GM23338 (cell line): ENCODE data around the gene DPF3. TPM values are rescaled to one million over a fixed set of nuclear protein-coding genes. Genes with fewer than 3 reads are reported as not detected.
A peak's percentile ranks its signal among the peaks of the same experiment; 100 is the strongest.

Experiments
- ATAC-seq: fragments of 200-7000 bp; cut with Tn5 transposase; 3 replicates; pipeline ENCODE4 v1.9.1; 2020
- DNase-seq: peaks from one replicate; pipeline ENCODE4 v3.0.0-alpha.2; 2015; ENCODE audit warnings: low spot score
- H2AFZ ChIP-seq: fragments of 200-600 bp; sonication (generic); 2 replicates; pipeline ENCODE4 v1.8.0; 2016; ENCODE audit warnings: antibody characterized with exemption, mild to moderate bottlenecking, moderate library complexity
- H3F3A ChIP-seq: fragments of 200-600 bp; sonication (generic); replicated peaks from 2 replicates; pipeline ENCODE4 v1.8.0; 2017; ENCODE audit warnings: antibody characterized with exemption, mixed run types, low read depth
- H3K27ac ChIP-seq: fragments of 200-600 bp; sonication (generic); 2 replicates; pipeline ENCODE4 v1.6.1; 2016; ENCODE audit warnings: low read depth
- H3K27me3 ChIP-seq: fragments of 200-600 bp; sonication (generic); 2 replicates; pipeline ENCODE4 v1.8.0; 2016; ENCODE audit warnings: mild to moderate bottlenecking, mixed run types, moderate library complexity; ENCODE audit not compliant: insufficient read depth
- H3K36me3 ChIP-seq: fragments of 200-600 bp; sonication (generic); 2 replicates; pipeline ENCODE4 v1.8.0; 2016; ENCODE audit warnings: mild to moderate bottlenecking; ENCODE audit not compliant: insufficient read depth
- H3K4me1 ChIP-seq: fragments of 200-600 bp; sonication (generic); 2 replicates; pipeline ENCODE4 v1.8.0; 2016; ENCODE audit warnings: mild to moderate bottlenecking, moderate library complexity; ENCODE audit not compliant: insufficient read depth
- H3K4me2 ChIP-seq: fragments of 200-600 bp; sonication (generic); 2 replicates; pipeline ENCODE4 v1.7.1; 2017; ENCODE audit warnings: mixed run types
- H3K4me3 ChIP-seq: fragments of 200-600 bp; sonication (generic); 2 replicates; pipeline ENCODE4 v1.6.1; 2016; ENCODE audit warnings: mixed run types
- H3K79me2 ChIP-seq: fragments of 200-600 bp; sonication (generic); replicated peaks from 2 replicates; pipeline ENCODE4 v1.8.0; 2017; ENCODE audit warnings: mild to moderate bottlenecking; ENCODE audit not compliant: insufficient read depth
- H3K9me2 ChIP-seq: fragments of 200-600 bp; sonication (generic); 2 replicates; pipeline ENCODE4 v1.8.0; 2017; ENCODE audit not compliant: insufficient read depth
- H4K20me1 ChIP-seq: fragments of 200-600 bp; sonication (generic); replicated peaks from 2 replicates; pipeline ENCODE4 v1.8.0; 2017; ENCODE audit warnings: mild to moderate bottlenecking; ENCODE audit not compliant: insufficient read depth
- H3K27ac Mint-ChIP-seq: 2 replicates; pipeline ENCODE4 v1.8.0; 2020; ENCODE audit warnings: inconsistent platforms, mild to moderate bottlenecking, moderate library complexity, mixed read lengths
- H3K27me3 Mint-ChIP-seq: 3 replicates; pipeline ENCODE4 v1.8.0; 2022; ENCODE audit warnings: low read depth, mild to moderate bottlenecking, moderate library complexity, mixed read lengths, inconsistent platforms; ENCODE audit not compliant: insufficient read depth, poor library complexity
- H3K36me3 Mint-ChIP-seq: 3 replicates; pipeline ENCODE4 v1.8.0; 2021; ENCODE audit warnings: low read depth, mild to moderate bottlenecking, inconsistent platforms, moderate library complexity, mixed read lengths
- H3K4me1 Mint-ChIP-seq: 3 replicates; pipeline ENCODE4 v1.8.0; 2020; ENCODE audit warnings: mild to moderate bottlenecking, inconsistent platforms, mixed read lengths
- H3K4me3 Mint-ChIP-seq: 3 replicates; pipeline ENCODE4 v1.8.0; 2021; ENCODE audit warnings: moderate library complexity, mild to moderate bottlenecking, inconsistent platforms, mixed read lengths
- H3K9me3 Mint-ChIP-seq: 3 replicates; pipeline ENCODE4 v1.8.0; 2020; ENCODE audit warnings: moderate library complexity, mild to moderate bottlenecking, inconsistent platforms, mixed read lengths
- CREB1 ChIP-seq: fragments of 250-450 bp; sonication (Bioruptor Pico); IDR thresholded peaks from 2 replicates; pipeline ENCODE4 v1.5.0; 2020; ENCODE audit warnings: low read depth, mild to moderate bottlenecking, moderate library complexity
- CTCF ChIP-seq, 2 experiments: fragments of 200-600 bp in 1 of 2; sonication (generic) in 1 of 2; conservative IDR thresholded peaks; 2 replicates each; pipeline versions ENCODE4 v1.5.1 to v1.6.1; 2016 to 2017; ENCODE audit warnings: antibody characterized with exemption in 2 of 2, low read depth in 2 of 2, mild to moderate bottlenecking in 2 of 2, moderate library complexity in 1 of 2
- ETS1 ChIP-seq: IDR thresholded peaks from 2 replicates; pipeline ENCODE4 v1.6.1; 2016; ENCODE audit warnings: antibody characterized with exemption
- EZH2 ChIP-seq: fragments of 200-600 bp; sonication (generic); IDR thresholded peaks from one replicate; pipeline ENCODE4 v1.8.0; 2017; ENCODE audit warnings: antibody characterized with exemption, mild to moderate bottlenecking, low read depth; ENCODE audit not compliant: unreplicated experiment
- EZH2phosphoT487 ChIP-seq: fragments of 200-600 bp; sonication (generic); IDR thresholded peaks from one replicate; pipeline ENCODE4 v1.8.1; 2018; ENCODE audit warnings: antibody characterized with exemption; ENCODE audit not compliant: unreplicated experiment
- JUNB ChIP-seq: IDR thresholded peaks from one replicate; pipeline ENCODE4 v1.6.1; 2016; ENCODE audit warnings: antibody characterized with exemption; ENCODE audit not compliant: unreplicated experiment
- NANOG ChIP-seq: IDR thresholded peaks from 2 replicates; pipeline ENCODE4 v1.6.1; 2016; ENCODE audit warnings: antibody characterized with exemption, borderline replicate concordance
- POLR2AphosphoS5 ChIP-seq: IDR thresholded peaks from 2 replicates; pipeline ENCODE4 v1.6.1; 2016; ENCODE audit warnings: antibody characterized with exemption, low read depth
- REST ChIP-seq: IDR thresholded peaks from one replicate; pipeline ENCODE4 v1.6.1; 2018; ENCODE audit warnings: antibody characterized with exemption; ENCODE audit not compliant: unreplicated experiment
- STAT1 ChIP-seq: IDR thresholded peaks from one replicate; pipeline ENCODE4 v1.6.1; 2016; ENCODE audit warnings: antibody characterized with exemption; ENCODE audit not compliant: unreplicated experiment
- ZNF114 ChIP-seq: fragments of 250-450 bp; sonication (Bioruptor Pico); IDR thresholded peaks from 2 replicates; pipeline ENCODE4 v1.5.0; 2020; ENCODE audit warnings: mild to moderate bottlenecking, moderate library complexity
- ZNF331 ChIP-seq: fragments of 250-450 bp; sonication (Bioruptor Pico); IDR thresholded peaks from 2 replicates; pipeline ENCODE4 v1.5.0; 2020; ENCODE audit warnings: low read depth, mild to moderate bottlenecking, moderate library complexity
- polyA plus RNA-seq: library from polyadenylated mRNA; unstranded; fragments of >200 nt; fragmentation: Nextera tagmentation; extraction: Ambion mirVana; gene quantifications from 2 replicates; pipeline ENCODE4 v1.2.1, GENCODE V29; 2016
- total RNA-seq: library from RNA; depleted of rRNA; stranded (reverse); fragments of >200 nt; shearing (Covaris generic); gene quantifications from 2 replicates; pipeline ENCODE4 v1.2.3, GENCODE V29; 2014

DPF3 gene
- total and polyA plus RNA-seq, 2 experiments from 2014 or later: 0.18 to 1.0 TPM

- Mint-ChIP-seq H3K4me3 (no peak overlapping the region), H3K27ac (no peak overlapping the region), H3K9me3 (peaks cover 3% of the 10 kb centered on the region; the same call in 2 of the 3 replicates), H3K36me3 (no peaks in the 10 kb centered on the region; the same call in 2 of the 3 replicates), H3K4me1 (peaks cover 22% of the 10 kb centered on the region), H3K27me3 (no peaks in the 10 kb centered on the region)
- H3K36me3 ChIP-seq: no peaks in the 10 kb centered on the region
- no peak overlapping the region for H2AFZ ChIP-seq
- H3K9me2 ChIP-seq: peaks cover 7% of the 10 kb centered on the region; the same call in 1 of the 2 replicates
- H4K20me1 ChIP-seq: no peaks in the 10 kb centered on the region
- H3K4me3 ChIP-seq: no peak overlapping the region
- no peaks in the 10 kb centered on the region for H3F3A ChIP-seq
- TF ChIP-seq ZNF331 (CRISPR knock-in tag) (no peak), CTCF (conservative IDR thresholded peaks at IDR 0.05; ENCODE audit: low read depth in 2 of 2) (no peak), JUNB (no peak), REST (no peak), STAT1 (no peak), EZH2 (no peak), CREB1 (CRISPR knock-in tag) (no peak), ZNF114 (CRISPR knock-in tag) (no peak), ETS1 (no peak)
- no peak for DNase-seq
- no peak overlapping the region for H3K4me2 ChIP-seq
- H3K27me3 ChIP-seq: no peaks in the 10 kb centered on the region
- H3K27ac ChIP-seq: no peak overlapping the region
- peaks cover 10% of the 10 kb centered on the region for H3K4me1 ChIP-seq
- no peak for ATAC-seq
- H3K79me2 ChIP-seq: no peaks in the 10 kb centered on the region
Measured at GRCh38 chr14:72849222-72849621, 44.7 kb downstream of the DPF3 start.

- DNase-seq: peak; percentile 67
- H3K36me3 Mint-ChIP-seq: no peaks in the 10 kb centered on the region; the same call in 2 of the 3 replicates
- no peaks in the 10 kb centered on the region for H4K20me1 ChIP-seq
Measured at GRCh38 chr14:72847721-72848120, 46.2 kb downstream of the DPF3 start.

More at GRCh38 chr14:72847721-72848120, 46.2 kb downstream of the DPF3 start:
- no peak overlapping the region for H3K27ac ChIP-seq
- H3K9me2 ChIP-seq: peaks cover 7% of the 10 kb centered on the region; the same call in 1 of the 2 replicates
- H3K4me1 ChIP-seq: peaks cover 10% of the 10 kb centered on the region
- TF ChIP-seq POLR2AphosphoS5 (no peak), ETS1 (peak; percentile 50; the same call in 1 of the 2 replicates), EZH2phosphoT487 (no peak), NANOG (no peak)
- H3K4me2 ChIP-seq: no peak overlapping the region
- H3K79me2 ChIP-seq: no peaks in the 10 kb centered on the region
- Mint-ChIP-seq H3K27ac (no peak overlapping the region), H3K27me3 (no peaks in the 10 kb centered on the region), H3K4me1 (peaks cover 22% of the 10 kb centered on the region), H3K4me3 (no peak overlapping the region), H3K9me3 (peaks cover 3% of the 10 kb centered on the region; the same call in 2 of the 3 replicates)
- ATAC-seq: peak; percentile 94
- H3K4me3 ChIP-seq: no peak overlapping the region
- H2AFZ ChIP-seq: no peak overlapping the region
- no peaks in the 10 kb centered on the region for H3K27me3 ChIP-seq
- no peaks in the 10 kb centered on the region for H3K36me3 ChIP-seq
- no peaks in the 10 kb centered on the region for H3F3A ChIP-seq
